OCI-LY3 (cell line): ENCODE data around the gene PRKCI.
"Not testable (repeated sequence)": the region's sequence is repeated elsewhere in the genome, so short reads cannot be mapped to it uniquely, and the experiment has no call there.

Source experiments
- H2AFZ ChIP-seq: fragments of 200-600, 300-600 bp; shearing (Covaris generic); 2 replicates; pipeline ENCODE4 v1.6.0; 2014; ENCODE audit warnings: antibody characterized with exemption, low read depth, low read length
- H3K27ac ChIP-seq: fragments of 200-600, 300-600 bp; sonication (generic); 2 replicates; pipeline ENCODE4 v1.5.1; 2014; ENCODE audit warnings: mild to moderate bottlenecking, low read length, moderate library complexity, mixed read lengths
- H3K27me3 ChIP-seq: fragments of 200-600, 300-600 bp; sonication (generic); 2 replicates; pipeline ENCODE4 v1.6.1; 2014; ENCODE audit warnings: low read depth, low read length, mixed read lengths
- H3K36me3 ChIP-seq: fragments of 200-600, 300-600 bp; sonication (generic); replicated peaks from 2 replicates; pipeline ENCODE3; 2014; ENCODE audit warnings: low read depth, low read length, mixed read lengths
- H3K4me1 ChIP-seq: fragments of 300-600, 200-600 bp; sonication (generic); 2 replicates; pipeline ENCODE4 v1.6.1; 2014; ENCODE audit warnings: low read length, mixed read lengths
- H3K4me2 ChIP-seq: fragments of 200-600, 300-600 bp; sonication (generic); 2 replicates; pipeline ENCODE4 v1.6.1; 2014; ENCODE audit warnings: low read length, mixed read lengths
- H3K4me3 ChIP-seq: fragments of 300-600, 200-600 bp; sonication (generic); 2 replicates; pipeline ENCODE4 v1.5.1; 2014; ENCODE audit warnings: antibody characterized with exemption, mild to moderate bottlenecking, low read length, moderate library complexity
- H3K79me2 ChIP-seq: fragments of 300-600, 200-600 bp; shearing (Covaris generic); 2 replicates; pipeline ENCODE4 v1.6.1; 2014; ENCODE audit warnings: mild to moderate bottlenecking, low read length, mixed read lengths
- H3K9ac ChIP-seq: fragments of 300-600, 200-600 bp; shearing (Covaris generic); 2 replicates; pipeline ENCODE4 v1.6.0; 2014; ENCODE audit warnings: mild to moderate bottlenecking, low read length, moderate library complexity
- H3K9me3 ChIP-seq: fragments of 200-600, 300-600 bp; shearing (Covaris generic); 2 replicates; pipeline ENCODE4 v1.6.1; 2014; ENCODE audit warnings: low read length, mixed read lengths; ENCODE audit not compliant: insufficient read depth
- H4K20me1 ChIP-seq: fragments of 200-600, 300-600 bp; sonication (generic); 2 replicates; pipeline ENCODE4 v1.6.1; 2016; ENCODE audit warnings: low read length, mixed read lengths; ENCODE audit not compliant: insufficient read depth
- CTCF ChIP-seq: fragments of 200-600, 300-600 bp; sonication (generic); IDR thresholded peaks from 2 replicates; pipeline ENCODE4 v1.5.1; 2014; ENCODE audit warnings: antibody characterized with exemption, low read length, low read depth
- EZH2phosphoT487 ChIP-seq: fragments of 200-600 bp; shearing (Covaris generic); IDR thresholded peaks from 2 replicates; pipeline ENCODE4 v1.6.1; 2018; ENCODE audit warnings: antibody characterized with exemption, mixed run types, low read depth

Gene PRKCI

GRCh38 chr3:170180908-170181885 is 41.0 kb upstream of the PRKCI start, which contains the start of gene PHC3:
Gene PHC3, minus strand, starts transcription at chr3:170181733. Its CDS starts 18 bp downstream, at chr3:170181715.
- H3K79me2 ChIP-seq, result peaks cover 31% of the 10 kb centered on the region
- peaks cover 15% of the 10 kb centered on the region for H3K36me3 ChIP-seq
- H3K4me2 ChIP-seq, result peak within 1 kb of the TSS; percentile 92
- H3K27ac ChIP-seq, result peak within 1 kb of the TSS; percentile 74
- H3K9me3 ChIP-seq, result no peaks in the 10 kb centered on the region
- peak within 1 kb of the TSS; percentile 89 for H3K9ac ChIP-seq
- H3K4me3 ChIP-seq, result peak within 1 kb of the TSS; percentile 80
- H4K20me1 ChIP-seq, result peaks cover 18% of the 10 kb centered on the region; the same call in 1 of the 2 replicates
- TF ChIP-seq EZH2phosphoT487 (no peak), CTCF (no peak)
- H3K4me1 ChIP-seq, result peaks cover 18% of the 10 kb centered on the region
- H3K27me3 ChIP-seq, result no peaks in the 10 kb centered on the region
- H2AFZ ChIP-seq, result peak within 1 kb of the TSS; percentile 75

- Histone ChIP-seq H4K20me1 (no peaks in the 10 kb centered on the region), H3K27me3 (no peaks in the 10 kb centered on the region), H3K9ac (no peak overlapping the region), H3K27ac (no peak overlapping the region), H3K36me3 (no peaks in the 10 kb centered on the region), H3K4me3 (peak overlapping the region; percentile 21), H3K9me3 (no peaks in the 10 kb centered on the region), H3K4me2 (peak overlapping the region; percentile 51), H2AFZ (peak overlapping the region; percentile 39; the same call in 1 of the 2 replicates), H3K4me1 (peaks cover 12% of the 10 kb centered on the region), H3K79me2 (no peaks in the 10 kb centered on the region)
- TF ChIP-seq CTCF (no peak), EZH2phosphoT487 (no peak)
These were observed 32.6 kb upstream of the PRKCI start for GRCh38 chr3:170189398-170190256.

- not testable (repeated sequence) for H4K20me1 ChIP-seq, H2AFZ ChIP-seq, H3K9ac ChIP-seq, H3K9me3 ChIP-seq, H3K79me2 ChIP-seq, H3K4me2 ChIP-seq, H3K36me3 ChIP-seq, H3K4me3 ChIP-seq, H3K4me1 ChIP-seq, H3K27ac ChIP-seq
- peaks cover 16% of the 10 kb centered on the region for H3K27me3 ChIP-seq
These were observed 26.5 kb upstream of the PRKCI start for GRCh38 chr3:170195759-170196158.

GRCh38 chr3:170196833-170197232 is 25.4 kb upstream of the PRKCI start:
- H3K4me2 ChIP-seq, result no peak overlapping the region
- H3K36me3 ChIP-seq, result no peaks in the 10 kb centered on the region
- no peak overlapping the region for H3K27ac ChIP-seq
- no peaks in the 10 kb centered on the region for H4K20me1 ChIP-seq
- H3K9me3 ChIP-seq, result no peaks in the 10 kb centered on the region
- no peak overlapping the region for H3K9ac ChIP-seq
- TF ChIP-seq EZH2phosphoT487, result no peak
- no peak for TF ChIP-seq CTCF
- no peak overlapping the region for H2AFZ ChIP-seq
- peaks cover 16% of the 10 kb centered on the region for H3K27me3 ChIP-seq
- H3K79me2 ChIP-seq, result no peaks in the 10 kb centered on the region
- no peak overlapping the region for H3K4me3 ChIP-seq
- H3K4me1 ChIP-seq, result no peaks in the 10 kb centered on the region
